Brain microvascular endothelial cell (primary cell): ENCODE measurements around the gene FEM1A.

ENCODE experiments used
- DNase-seq: peaks from one replicate; pipeline ENCODE4 v3.0.0-alpha.2; 2020
- H3K27ac ChIP-seq: fragments of 250-450 bp; sonication (Bioruptor Pico); 2 replicates; pipeline ENCODE4 v1.5.1; 2020; ENCODE audit warnings: mild to moderate bottlenecking, moderate library complexity
- H3K27me3 ChIP-seq: fragments of 250-450 bp; sonication (Bioruptor Pico); replicated peaks from 2 replicates; pipeline ENCODE4 v1.5.1; 2020; ENCODE audit warnings: mild to moderate bottlenecking
- H3K36me3 ChIP-seq: fragments of 250-450 bp; sonication (Bioruptor Pico); replicated peaks from 2 replicates; pipeline ENCODE4 v1.5.1; 2020; ENCODE audit warnings: mild to moderate bottlenecking
- H3K4me3 ChIP-seq: 2 replicates; pipeline ENCODE4 v1.5.1; 2011; ENCODE audit warnings: low read depth, mild to moderate bottlenecking, control low read depth, low read length, moderate library complexity
- CTCF ChIP-seq: IDR thresholded peaks from 2 replicates; pipeline ENCODE4 v1.5.1; 2011; ENCODE audit warnings: low read depth, mild to moderate bottlenecking, moderate library complexity, low read length, control low read depth, inconsistent platforms; ENCODE audit errors: missing control alignments
- in situ Hi-C: cut with HindIII; loops from 2 replicates; pipeline ENCODE4 v1.10.0; 2017; ENCODE audit warnings: low sequenced_read_pairs, low pct_ligation_motif_present

Gene FEM1A

GRCh38 chr19:4847190-4847973 is 55.8 kb downstream of the FEM1A start:
- H3K27ac ChIP-seq, result no peak overlapping the region
- TF ChIP-seq CTCF, result no peak
- DNase-seq, result no peak
- no peak overlapping the region for H3K4me3 ChIP-seq
- in situ Hi-C loops, result no loop called here
- H3K27me3 ChIP-seq, result no peaks in the 10 kb centered on the region
- peaks cover 91% of the 10 kb centered on the region for H3K36me3 ChIP-seq

GRCh38 chr19:4849019-4849418 is 57.5 kb downstream of the FEM1A start:
- no peak for TF ChIP-seq CTCF
- no peaks in the 10 kb centered on the region for H3K27me3 ChIP-seq
- no peak overlapping the region for H3K4me3 ChIP-seq
- in situ Hi-C loops, result no loop called here
- H3K36me3 ChIP-seq, result peaks cover 86% of the 10 kb centered on the region
- DNase-seq, result no peak
- no peak overlapping the region for H3K27ac ChIP-seq
